Measurements from ENCODE around the gene QSOX2. TPM values are rescaled to one million over a fixed set of nuclear protein-coding genes. Genes with fewer than 3 reads are reported as not detected.

The QSOX2 gene
- total RNA-seq, 1 experiment from 2014 or later: 40.0 TPM

GRCh38 chr9:136187197-136187596 is 58.4 kb downstream of the QSOX2 start:
- POLR2A ChIA-PET: interaction anchor here (0.6 kb wide), 1 partner anchor 37 kb away, joined by 3 read pairs; no protein-coding TSS in a partner anchor
- CTCF ChIA-PET: no interaction called here
- in situ Hi-C loops (cut with HindIII; ENCODE audit: low pct_unique_long_range_greater_than_20kb, low sequenced_read_pairs): no loop called here
- Histone ChIP-seq H3K27ac (ENCODE audit: low read length) (no peak overlapping the region), H3K4me3 (ENCODE audit: low read depth in 2 of 2, low read length in 2 of 2) (no peak overlapping the region), H3K4me1 (ENCODE audit: control insufficient read depth, insufficient read depth, low read length) (peaks cover 2% of the 10 kb centered on the region; the same call in 1 of the 2 replicates), H3K9me3 (ENCODE audit: control insufficient read depth, insufficient read depth, low read depth, low read length) (no peaks in the 10 kb centered on the region), H3K36me3 (ENCODE audit: control insufficient read depth, insufficient read depth, low read length) (no peaks in the 10 kb centered on the region), H3K27me3 (ENCODE audit: control insufficient read depth, insufficient read depth, low read length) (no peaks in the 10 kb centered on the region)
- intact Hi-C loops (cut with micrococcal nuclease; ENCODE audit: unreplicated experiment): no loop called here
- no peak for DNase-seq (ENCODE audit: low read depth, low spot score)
- no peak for TF ChIP-seq SIN3A (IDR thresholded peaks at IDR 0.05; ENCODE audit: borderline replicate concordance, insufficient read depth, low read depth, low read length)
- no peak for TF ChIP-seq TCF7L2 (IDR thresholded peaks at IDR 0.05; ENCODE audit: low read depth, low read length)
- TF ChIP-seq POLR2AphosphoS5 (IDR thresholded peaks at IDR 0.05; ENCODE audit: low read depth, low read length): no peak
- BruUV-seq (replicated peaks): no TSS peak
- ATAC-seq: no peak

- Histone ChIP-seq H3K27me3 (ENCODE audit: control insufficient read depth, insufficient read depth, low read length) (no peaks in the 10 kb centered on the region), H3K27ac (ENCODE audit: low read length) (no peak overlapping the region), H3K9me3 (ENCODE audit: control insufficient read depth, insufficient read depth, low read depth, low read length) (no peaks in the 10 kb centered on the region), H3K4me1 (ENCODE audit: control insufficient read depth, insufficient read depth, low read length) (no peaks in the 10 kb centered on the region), H3K36me3 (ENCODE audit: control insufficient read depth, insufficient read depth, low read length) (no peaks in the 10 kb centered on the region), H3K4me3 (ENCODE audit: low read depth in 2 of 2, low read length in 2 of 2) (no peak overlapping the region)
- DNase-seq (ENCODE audit: low read depth, low spot score): no peak
- in situ Hi-C loops (cut with HindIII; ENCODE audit: low pct_unique_long_range_greater_than_20kb, low sequenced_read_pairs): no loop called here
- ChIA-PET CTCF (no interaction called here), POLR2A (no interaction called here)
- BruUV-seq (replicated peaks): no TSS peak
- intact Hi-C loops (cut with micrococcal nuclease; ENCODE audit: unreplicated experiment): no loop called here
- ATAC-seq: no peak
- TF ChIP-seq TCF7L2 (IDR thresholded peaks at IDR 0.05; ENCODE audit: low read depth, low read length) (no peak), POLR2AphosphoS5 (IDR thresholded peaks at IDR 0.05; ENCODE audit: low read depth, low read length) (no peak), CTCF (IDR thresholded peaks at IDR 0.05) (no peak), SIN3A (IDR thresholded peaks at IDR 0.05; ENCODE audit: borderline replicate concordance, insufficient read depth, low read depth, low read length) (no peak), REST (IDR thresholded peaks at IDR 0.05; ENCODE audit: insufficient read depth in 1 of 2, low read depth in 2 of 2, low read length in 1 of 2) (no peak)
These were observed 59.2 kb downstream of the QSOX2 start for GRCh38 chr9:136186386-136186785.

- no peaks in the 10 kb centered on the region for H3K9me3 ChIP-seq (ENCODE audit: control insufficient read depth, insufficient read depth, low read depth, low read length)
- no peak overlapping the region for H3K27ac ChIP-seq (ENCODE audit: low read length)
- ChIA-PET CTCF (no interaction called here), POLR2A (no interaction called here)
- ATAC-seq (peak; percentile 14; the same call in 1 of the 2 replicates), DNase-seq (ENCODE audit: low read depth, low spot score) (no peak)
- TF ChIP-seq SIN3A (IDR thresholded peaks at IDR 0.05; ENCODE audit: borderline replicate concordance, insufficient read depth, low read depth, low read length) (no peak), REST (IDR thresholded peaks at IDR 0.05; ENCODE audit: insufficient read depth in 1 of 2, low read depth in 2 of 2, low read length in 1 of 2) (no peak), TCF7L2 (IDR thresholded peaks at IDR 0.05; ENCODE audit: low read depth, low read length) (no peak), POLR2AphosphoS5 (IDR thresholded peaks at IDR 0.05; ENCODE audit: low read depth, low read length) (no peak), CTCF (IDR thresholded peaks at IDR 0.05) (no peak)
- intact Hi-C loops (cut with micrococcal nuclease; ENCODE audit: unreplicated experiment): no loop called here
- BruUV-seq (replicated peaks): no TSS peak
- H3K36me3 ChIP-seq (ENCODE audit: control insufficient read depth, insufficient read depth, low read length): no peaks in the 10 kb centered on the region
- H3K27me3 ChIP-seq (ENCODE audit: control insufficient read depth, insufficient read depth, low read length): no peaks in the 10 kb centered on the region
- H3K4me3 ChIP-seq (ENCODE audit: low read depth in 2 of 2, low read length in 2 of 2): no peak overlapping the region
- in situ Hi-C loops (cut with HindIII; ENCODE audit: low pct_unique_long_range_greater_than_20kb, low sequenced_read_pairs): no loop called here
- no peaks in the 10 kb centered on the region for H3K4me1 ChIP-seq (ENCODE audit: control insufficient read depth, insufficient read depth, low read length)
These were observed 59.8 kb downstream of the QSOX2 start for GRCh38 chr9:136185596-136186366.

Measured in Panc1 (cell line).